Stimulated activated CD4-positive, alpha-beta T cell treated with anti-CD3 and anti-CD28 coated beads, Interleukin-12 subunit alpha, Interleukin-12 subunit beta, amount 100 ng/mL, for 48 hours (primary cell): ENCODE data around the gene CD2.

Experiments used
- DNase-seq, 3 donors: peaks; one replicate each; pipeline ENCODE4 v3.0.0-alpha.2; 2020; ENCODE audit warnings: low read depth in 2 of 3, low spot score in 1 of 3

Gene CD2

GRCh38 chr1:116754198-116754977 lies at the start of gene CD2:
Gene CD2, plus strand, starts transcription at chr1:116754430. Its CDS starts 63 bp downstream, at chr1:116754493.
- DNase-seq, result peak in 1 of 3 donors; percentile 43

DNA sequence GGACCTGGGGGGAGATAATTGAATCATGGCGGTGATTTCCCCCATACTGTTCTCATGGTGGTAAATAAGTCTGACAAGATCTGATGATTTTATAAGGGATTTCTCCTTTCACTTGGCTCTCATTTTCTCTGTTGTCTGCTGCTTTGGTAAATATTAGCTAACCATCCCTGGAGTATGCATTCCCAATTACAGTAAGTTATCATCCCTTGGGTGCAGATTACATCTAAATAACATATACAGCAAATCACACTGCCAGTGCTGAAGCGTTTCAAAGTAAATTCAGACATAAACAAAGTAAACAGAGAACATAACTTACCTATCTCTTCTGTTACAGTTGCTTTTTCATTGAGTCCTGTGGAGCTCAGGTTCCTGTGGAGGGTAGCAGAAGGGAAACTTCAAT lies 48.1 kb upstream of the CD2 start:
- no peak for DNase-seq

DNA sequence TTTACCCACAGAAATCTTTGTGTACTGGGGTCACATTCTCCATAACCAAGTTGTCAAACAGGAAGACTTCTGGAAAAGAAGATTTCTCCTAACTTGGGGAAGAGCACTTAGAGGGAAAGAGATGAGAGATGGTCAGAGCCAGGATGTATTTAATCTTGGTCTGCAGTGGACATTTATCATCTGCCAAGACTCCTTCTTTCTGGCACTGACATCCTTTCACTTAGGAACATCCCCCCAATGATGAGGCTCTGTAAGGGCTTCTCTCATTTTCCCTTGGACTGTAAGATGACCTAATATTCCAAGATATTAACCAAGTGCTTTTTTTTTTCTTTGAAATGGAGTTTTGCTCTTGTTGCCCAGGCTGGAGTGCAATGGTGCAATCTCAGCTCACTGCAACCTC lies 47.4 kb upstream of the CD2 start:
- DNase-seq, result no peak

DNA sequence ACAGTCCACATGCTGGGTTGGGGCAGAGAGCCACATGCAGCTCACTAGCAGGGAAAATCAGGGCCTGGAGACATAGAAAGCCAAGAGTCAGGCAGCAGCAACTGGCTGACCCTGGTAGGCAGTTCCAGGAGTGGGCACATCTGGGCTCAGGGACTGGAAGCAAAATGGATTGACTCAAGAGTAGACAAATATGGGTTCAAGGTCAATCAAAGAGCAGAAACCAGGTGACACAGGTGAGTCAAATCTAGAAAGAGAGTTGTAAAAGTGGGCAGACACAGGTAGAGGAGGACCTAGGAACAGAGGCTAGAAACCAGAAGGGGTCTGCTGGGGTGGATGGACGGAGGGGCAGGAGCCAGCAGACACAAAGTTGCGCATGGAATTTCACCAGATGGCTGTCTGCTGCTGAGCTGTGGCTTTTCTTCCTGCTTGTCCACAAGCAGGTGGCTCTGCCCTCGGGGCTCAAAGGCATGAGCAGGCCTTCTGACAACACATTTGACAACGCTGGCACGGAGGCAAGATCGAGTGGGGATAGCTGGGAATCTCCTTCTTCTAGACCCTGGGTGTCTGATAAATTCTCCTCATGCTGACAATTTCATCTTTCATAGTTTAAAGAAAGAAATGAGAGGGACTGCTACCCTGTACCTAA lies 45.9 kb upstream of the CD2 start:
- no peak for DNase-seq

DNA sequence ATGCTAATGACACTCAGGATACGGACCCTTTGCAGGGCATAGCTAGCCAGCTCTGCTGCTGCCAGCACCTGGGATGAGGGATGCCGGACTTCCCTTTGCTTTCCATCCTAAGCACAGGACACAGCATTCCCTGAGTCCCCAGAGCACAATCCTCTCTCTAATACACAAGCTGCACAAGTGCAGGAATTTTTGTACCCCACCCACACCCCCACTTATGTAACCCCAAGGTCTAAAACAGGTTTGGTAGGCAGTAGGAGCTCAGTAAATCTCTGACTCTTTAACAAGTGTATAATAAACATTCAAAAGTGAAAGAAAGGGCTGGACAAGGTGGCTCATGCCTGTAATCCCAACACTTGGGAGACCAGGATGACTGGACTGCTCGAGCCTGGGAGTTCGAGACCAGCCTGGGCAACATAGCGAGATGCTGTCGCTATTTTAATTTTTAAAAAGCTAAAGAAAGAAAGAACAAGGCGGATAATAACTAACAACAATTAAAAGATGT lies 44.5 kb upstream of the CD2 start:
- no peak for DNase-seq

GRCh38 chr1:116710420-116711262 lies 43.6 kb upstream of the CD2 start:
- DNase-seq, result no peak

DNA sequence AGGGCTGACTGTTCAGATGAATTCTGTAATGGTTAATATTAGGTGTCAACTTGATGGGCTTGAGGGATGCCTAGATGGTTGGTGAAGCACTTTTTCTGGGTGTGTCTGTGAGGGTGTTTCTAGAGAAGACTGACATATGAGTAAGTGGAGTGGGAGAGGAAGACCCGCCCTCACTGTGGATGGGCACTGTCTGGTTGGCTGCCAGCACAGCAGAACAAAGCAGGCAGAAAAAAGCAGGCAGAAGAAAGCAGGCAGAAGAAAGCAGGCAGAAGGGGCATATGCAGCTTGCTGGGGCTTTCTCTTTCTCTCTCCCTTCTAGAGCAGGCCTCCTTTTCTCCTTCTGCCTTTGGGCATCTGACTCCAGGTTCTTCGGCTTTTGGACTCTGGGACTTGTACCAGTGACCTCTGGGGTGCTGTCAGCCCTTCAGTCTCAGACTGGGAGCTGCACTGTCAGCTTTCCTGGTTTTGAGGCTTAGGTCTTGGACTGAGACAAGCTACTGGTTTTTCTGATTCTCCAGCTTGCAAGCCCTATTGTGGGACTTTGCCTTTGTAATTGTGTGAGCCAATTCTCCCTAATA lies 42.9 kb upstream of the CD2 start:
- peak in 1 of 3 donors; percentile 8 for DNase-seq

DNA sequence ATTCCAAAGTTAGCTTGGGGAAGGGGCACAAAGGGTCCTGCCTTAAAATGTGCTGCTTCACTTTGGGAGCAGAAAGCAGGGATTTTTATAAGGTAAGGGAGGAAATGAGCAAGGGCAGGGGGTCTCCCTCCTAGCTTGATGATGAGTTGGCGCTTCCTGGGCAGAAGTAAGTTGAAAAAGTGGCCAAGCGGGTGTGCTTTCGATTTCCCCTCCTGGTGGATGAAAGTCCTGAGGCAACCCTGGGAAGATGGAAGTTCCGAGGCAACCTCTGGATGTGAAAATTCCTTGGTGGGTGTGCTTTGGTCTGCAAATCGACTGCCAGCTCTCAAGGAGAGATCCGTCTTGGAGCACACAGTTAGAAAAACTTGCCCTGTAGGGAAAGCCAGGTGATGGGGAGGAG lies 41.7 kb upstream of the CD2 start:
- no peak for DNase-seq

GRCh38 chr1:116713474-116713873 lies 40.8 kb upstream of the CD2 start:
- DNase-seq, result no peak

- DNase-seq, result no peak
Measured at GRCh38 chr1:116716391-116716790, 37.8 kb upstream of the CD2 start.

GRCh38 chr1:116717318-116717717 lies 36.9 kb upstream of the CD2 start:
- DNase-seq, result no peak

GRCh38 chr1:116720364-116721038 lies 33.7 kb upstream of the CD2 start:
- no peak for DNase-seq

DNA sequence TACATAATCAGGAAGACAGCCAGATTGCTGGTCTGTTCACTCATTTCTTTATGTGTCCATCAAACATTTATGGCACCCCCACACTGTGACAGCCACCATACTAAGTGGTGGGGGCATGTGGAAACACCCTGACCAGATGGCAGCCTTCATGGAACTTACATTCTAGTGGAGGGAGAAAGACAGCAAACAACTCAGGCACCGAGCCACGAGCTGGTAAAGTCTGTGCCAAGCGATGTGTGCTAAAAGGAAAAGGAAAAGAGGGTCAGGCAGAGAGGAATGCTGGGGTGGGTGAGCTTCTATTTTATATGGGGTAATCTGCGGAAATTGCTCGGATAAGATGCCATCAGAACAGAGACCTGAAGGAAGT lies 33.2 kb upstream of the CD2 start:
- no peak for DNase-seq

- DNase-seq, result no peak
Measured at GRCh38 chr1:116721451-116722007, 32.7 kb upstream of the CD2 start.

DNA sequence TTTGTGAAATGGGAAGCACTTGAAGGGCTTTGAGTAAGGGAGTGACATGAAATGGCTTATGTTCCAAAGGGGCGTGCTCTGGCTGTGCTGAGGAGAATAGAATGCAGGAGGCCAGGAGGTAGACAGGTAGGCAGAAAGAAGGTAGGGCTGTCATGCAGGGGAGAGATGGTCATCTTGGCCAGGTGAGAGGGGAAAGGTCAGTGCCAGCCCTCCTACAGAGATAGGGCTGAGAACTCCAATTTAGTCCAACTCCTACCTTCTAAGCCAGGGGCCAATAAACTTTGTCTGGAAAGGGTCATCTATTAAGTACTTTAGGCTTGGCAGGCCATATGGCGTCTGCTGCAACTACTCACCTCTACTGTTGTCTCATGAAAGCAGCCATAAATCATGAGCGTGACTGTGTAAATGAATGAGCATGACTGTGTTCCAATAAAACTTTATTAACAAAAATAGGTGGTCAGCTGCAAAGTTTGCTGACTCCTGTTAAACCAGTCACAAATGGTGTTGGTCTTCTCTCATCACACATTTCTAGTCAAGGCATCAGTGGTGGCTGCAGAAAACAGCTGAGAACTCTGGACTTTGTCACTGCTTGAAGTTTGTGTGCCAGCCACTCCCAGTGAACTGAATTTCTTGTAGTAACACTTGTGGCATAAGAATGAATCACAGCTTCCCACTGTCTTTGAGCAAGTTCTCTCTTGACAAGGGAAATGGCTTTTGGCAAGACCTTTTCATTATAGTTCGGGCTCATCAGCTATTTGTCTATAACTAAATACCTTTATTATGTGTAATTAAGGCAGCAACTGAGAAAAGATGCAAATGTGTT lies 32.0 kb upstream of the CD2 start:
- no peak for DNase-seq

- peak; percentile 58 to 83 (median 73) for DNase-seq
Measured at GRCh38 chr1:116724765-116725375, 29.4 kb upstream of the CD2 start.

GRCh38 chr1:116725798-116726197 lies 28.4 kb upstream of the CD2 start:
- DNase-seq, result no peak

DNA sequence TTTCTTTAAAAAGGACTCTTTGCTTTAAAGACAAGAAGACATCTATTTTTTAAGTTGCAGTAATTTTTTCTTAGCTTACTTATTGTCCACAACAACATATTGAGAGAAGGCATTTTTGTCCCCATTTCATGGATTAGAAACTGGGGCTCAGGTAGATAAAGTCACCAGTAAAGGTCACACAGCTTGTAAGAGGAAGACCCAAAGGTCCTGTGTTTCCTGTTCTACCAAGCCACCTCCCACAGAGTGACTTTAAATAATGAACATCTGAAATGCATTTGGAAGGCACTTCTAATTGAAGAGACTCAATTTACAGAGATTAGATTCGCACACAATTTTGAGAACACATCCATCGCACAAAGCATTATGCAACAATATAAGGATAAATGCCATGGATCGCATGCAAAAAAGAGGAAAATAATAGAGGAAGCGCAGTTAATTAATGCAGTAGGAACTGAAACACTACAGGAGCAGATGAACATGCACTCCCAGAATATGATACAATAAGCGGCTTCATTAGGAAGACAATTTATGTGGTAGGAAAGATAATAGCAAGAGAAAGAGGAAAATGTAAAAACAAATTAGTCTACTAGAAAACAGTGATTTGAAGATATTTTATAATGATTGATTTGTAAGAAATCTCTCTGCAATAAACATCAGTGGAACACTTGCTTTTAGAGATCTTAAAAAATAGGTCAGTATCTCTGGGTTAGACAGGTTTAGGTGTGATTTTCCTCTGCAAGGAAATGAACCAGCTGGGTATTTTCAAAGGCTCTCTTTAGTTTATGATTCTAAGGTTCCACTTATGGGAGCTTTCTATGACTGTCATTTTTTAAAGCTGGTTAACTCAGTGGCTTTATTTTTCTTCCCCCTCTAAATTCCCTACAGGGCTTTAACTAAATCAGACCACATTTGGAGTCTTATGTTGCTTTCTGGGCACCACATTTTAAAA lies 27.1 kb upstream of the CD2 start:
- DNase-seq, result no peak
